Stimulated activated CD8-positive, alpha-beta memory T cell treated with anti-CD3 and anti-CD28 coated beads, Interleukin-4, amount 100 ng/mL, for 4 hours (primary cell): ENCODE measurements around the gene HNMT.
"Not testable (repeated sequence)": the region's sequence is repeated elsewhere in the genome, so short reads cannot be mapped to it uniquely, and the experiment has no call there.

Experiments
- DNase-seq, 2 donors: peaks; one replicate each; pipeline ENCODE4 v3.0.0-alpha.2; 2020; ENCODE audit warnings: low read depth in 2 of 2, low spot score in 1 of 2

HNMT gene

GRCh38 chr2:137973280-137973679, 9.0 kb downstream of the HNMT start:
- no peak for DNase-seq

DNA sequence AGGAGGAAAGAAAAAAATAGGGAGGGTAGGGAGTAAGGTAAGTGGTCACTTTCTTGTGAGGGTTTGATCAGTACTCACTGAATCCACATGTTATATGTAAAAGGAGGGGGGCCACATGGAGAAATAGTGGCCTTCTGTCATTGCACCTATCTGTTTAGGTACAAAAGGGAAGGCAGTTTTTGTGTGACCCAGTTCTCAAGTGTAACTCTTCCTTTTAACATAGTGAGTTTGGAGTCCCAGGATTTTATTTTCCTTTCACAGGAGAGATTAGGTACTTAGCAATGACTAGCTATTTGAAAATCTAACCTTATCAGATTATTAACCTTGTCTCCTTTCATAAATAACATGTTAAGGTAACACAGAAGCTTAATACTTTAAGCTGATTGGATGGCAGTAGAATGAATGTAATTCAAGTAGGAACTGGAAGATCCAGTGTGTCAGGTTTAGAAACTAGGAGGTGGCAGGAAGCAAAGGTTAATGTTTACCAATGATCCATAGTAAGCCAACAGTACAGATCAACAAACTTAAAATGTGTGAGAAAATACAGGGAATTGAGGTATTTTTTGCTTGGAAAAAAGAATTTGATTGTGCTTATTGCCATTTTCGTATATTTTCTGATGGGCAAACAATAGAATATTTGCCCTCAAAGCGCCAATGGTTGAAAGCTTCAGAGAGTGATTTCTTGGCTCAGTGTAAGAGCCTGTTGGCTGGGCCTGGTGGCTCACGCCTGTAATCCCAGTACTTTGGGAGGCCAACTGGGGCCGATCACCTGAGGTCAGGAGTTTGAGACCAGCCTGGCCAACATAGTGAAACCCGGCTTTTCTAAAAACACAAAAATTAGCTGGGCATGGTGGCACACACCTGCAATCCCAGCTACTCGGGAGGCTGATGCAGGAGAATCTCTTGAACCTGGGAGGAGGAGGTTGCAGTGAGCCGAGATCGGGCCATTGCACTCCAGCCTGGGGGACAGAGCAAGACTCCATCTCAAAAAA, 11.3 kb downstream of the HNMT start:
- no peak for DNase-seq

DNA sequence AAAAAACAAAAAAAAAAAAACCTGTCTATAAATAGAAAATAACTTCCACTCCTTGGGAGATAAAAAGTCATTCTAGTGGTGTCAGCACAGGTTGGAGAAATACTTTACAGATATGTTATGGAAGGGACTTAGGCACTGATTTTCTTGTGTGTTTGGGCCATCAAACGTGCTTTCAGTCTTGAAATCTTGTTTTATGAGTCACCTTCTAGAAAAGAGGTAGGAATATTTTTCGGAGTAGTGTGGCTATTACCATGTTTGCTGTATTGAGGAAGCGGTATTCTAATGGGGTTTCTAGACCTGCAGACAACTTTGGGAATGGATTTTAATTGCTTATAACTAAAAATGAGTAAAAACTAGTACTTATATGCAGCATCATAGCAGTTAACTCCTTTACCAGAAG, 12.0 kb downstream of the HNMT start:
- DNase-seq, result no peak

DNA sequence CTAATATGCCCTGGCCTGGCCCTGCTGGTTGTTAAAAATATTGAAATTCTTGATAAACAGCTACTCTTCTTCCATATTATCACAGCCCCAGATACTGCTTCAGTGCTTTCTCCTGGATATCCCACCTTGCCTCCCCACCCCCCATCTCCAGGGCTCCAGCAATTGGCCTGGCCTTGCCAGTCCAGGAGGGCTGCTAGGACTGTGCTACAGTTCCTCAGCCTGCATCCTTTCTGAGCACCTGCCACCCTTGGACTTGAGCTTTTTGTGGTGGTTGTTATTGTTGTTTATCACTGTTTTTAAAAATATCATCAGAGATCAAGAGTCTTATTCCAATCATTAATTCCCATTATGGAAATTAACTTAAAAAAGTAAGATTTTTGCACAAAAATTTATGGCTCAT, 13.5 kb downstream of the HNMT start:
- DNase-seq, result no peak

- DNase-seq, result no peak
These were observed 16.2 kb downstream of the HNMT start for GRCh38 chr2:137980459-137980858.

GRCh38 chr2:137981112-137981656, 16.9 kb downstream of the HNMT start:
- no peak for DNase-seq

- DNase-seq, result no peak
These were observed 19.3 kb downstream of the HNMT start for GRCh38 chr2:137983581-137983980.

DNA sequence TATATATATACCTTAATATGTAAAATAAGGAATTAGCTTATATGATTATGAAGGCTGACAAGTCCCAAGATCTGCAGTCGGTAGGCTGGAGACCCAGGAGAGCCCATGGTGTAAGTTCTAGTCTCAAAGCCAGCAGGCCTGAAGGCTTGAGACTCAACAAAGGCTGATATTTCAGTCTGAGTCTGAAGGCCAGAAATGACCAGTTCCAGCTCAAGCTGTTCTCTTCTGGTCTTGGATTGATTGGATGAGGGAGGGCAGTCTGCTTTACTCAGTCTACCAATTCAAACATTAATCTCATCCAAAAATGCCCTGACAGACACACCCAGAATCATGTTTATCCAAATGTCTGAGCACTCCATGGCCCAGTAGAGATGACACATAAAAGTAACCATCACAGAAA, 22.0 kb downstream of the HNMT start:
- no peak for DNase-seq

DNA sequence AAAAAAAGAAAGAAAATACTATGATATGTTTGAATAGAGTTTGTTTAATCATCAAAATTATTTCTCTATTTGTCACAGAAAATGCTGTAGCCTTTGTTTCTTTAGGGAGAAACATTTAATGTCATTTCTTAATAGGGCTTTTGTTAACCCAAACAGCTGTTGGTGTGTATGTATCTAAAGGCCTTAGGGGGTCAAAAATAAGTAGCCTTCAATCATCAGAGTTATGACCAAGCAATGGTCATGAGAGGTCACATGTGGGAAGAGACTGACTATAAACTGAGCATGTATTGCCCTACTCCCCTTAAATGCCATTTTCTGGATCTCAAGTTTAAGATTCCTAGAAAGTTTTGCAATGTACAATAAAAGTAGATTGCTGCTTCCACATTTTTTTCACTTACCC, 22.7 kb downstream of the HNMT start:
- DNase-seq, result no peak

- DNase-seq, result no peak
These were observed 26.8 kb downstream of the HNMT start for GRCh38 chr2:137991078-137991477.

- DNase-seq, result no peak
These were observed 27.9 kb downstream of the HNMT start for GRCh38 chr2:137992039-137992646.

DNA sequence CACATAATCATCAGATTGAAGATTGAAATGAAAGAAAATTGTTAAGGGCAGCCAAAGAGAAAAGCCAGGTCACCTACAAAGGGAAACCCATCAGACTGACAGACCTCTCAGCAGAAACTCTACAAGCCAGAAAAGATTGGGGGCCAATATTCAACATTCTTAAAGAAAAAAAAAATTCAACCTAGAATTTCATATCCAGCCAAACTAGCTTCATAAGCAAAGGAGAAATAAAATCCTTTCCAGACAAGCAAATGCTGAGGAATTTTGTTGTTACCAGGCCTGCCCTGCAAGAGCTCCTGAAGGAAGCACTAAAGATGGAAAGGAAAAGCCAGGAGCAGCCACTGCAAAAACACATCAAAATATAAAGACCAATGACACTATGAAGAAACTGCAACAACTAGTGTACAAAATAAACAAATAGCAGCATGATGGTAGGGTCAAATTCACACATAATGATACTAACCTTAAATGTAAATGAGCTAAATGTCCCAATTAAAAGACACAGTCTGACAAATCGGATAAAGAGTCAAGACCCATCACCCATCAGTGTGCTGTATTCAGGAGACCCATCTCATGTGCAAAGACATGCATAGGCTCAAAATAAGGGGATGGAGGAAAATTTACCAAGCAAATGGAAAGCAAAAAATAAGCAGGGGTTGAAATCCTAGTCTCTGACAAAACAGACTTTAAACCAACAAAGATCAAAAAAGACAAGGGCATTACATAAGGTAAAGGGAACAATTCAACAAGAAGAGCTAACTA, 29.6 kb downstream of the HNMT start:
- DNase-seq, result not testable (repeated sequence)

DNA sequence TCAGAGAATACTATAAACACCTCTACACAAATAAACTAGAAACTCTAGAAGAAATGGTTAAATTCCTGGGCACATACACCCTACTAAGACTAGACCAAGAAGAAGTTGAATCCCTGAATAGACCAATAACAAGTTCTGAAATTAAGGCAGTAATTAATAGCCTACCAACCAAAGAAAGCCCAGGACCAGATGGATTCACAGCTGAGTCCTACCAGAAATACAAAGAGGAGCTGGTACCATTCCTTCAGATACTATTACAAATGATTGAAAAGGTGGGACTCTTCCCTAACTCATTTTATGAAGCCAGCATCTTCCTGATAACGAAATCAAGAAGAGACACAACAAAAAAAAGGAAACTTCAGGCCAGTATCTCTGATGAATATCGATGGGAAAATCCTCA, 31.1 kb downstream of the HNMT start:
- not testable (repeated sequence) for DNase-seq

DNA sequence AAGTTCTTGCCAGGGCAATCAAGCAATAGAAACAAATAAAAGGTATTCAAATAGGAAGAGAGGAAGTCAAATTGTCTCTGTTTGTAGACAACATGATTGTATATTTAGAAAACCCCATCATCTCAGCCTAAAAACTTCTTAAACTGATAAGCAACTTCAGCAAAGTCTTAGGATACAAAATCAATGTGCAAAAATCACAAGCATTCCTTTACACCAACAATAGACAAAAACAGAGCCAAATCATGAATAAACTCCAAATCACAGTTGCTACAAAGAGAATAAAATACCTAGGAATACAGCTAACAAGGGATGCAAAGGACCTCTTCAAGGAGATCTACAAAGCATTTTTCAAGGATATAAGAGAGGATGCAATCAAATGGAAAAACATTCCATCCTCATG, 31.9 kb downstream of the HNMT start:
- not testable (repeated sequence) for DNase-seq

GRCh38 chr2:137997733-137998132, 33.5 kb downstream of the HNMT start:
- no peak for DNase-seq

GRCh38 chr2:137998503-137998902, 34.2 kb downstream of the HNMT start:
- no peak for DNase-seq

DNA sequence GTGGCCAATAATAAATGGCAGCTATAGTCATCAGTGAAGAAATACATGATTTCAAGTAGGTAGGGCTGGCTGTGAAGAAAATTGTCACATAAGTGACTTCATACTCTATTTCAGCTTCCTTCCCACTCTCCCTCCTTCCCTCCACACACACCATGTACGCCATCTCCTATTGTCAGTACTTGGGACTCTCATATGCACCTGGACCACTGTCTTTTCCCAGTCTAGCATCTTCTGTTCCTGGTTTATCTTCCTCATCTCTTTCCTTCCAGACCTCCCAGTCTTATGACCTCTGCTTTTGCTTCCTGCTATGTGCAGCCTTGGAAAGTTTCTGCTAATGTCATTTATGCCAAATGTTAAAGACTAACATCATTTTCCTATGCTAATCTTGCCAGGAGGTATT, 35.0 kb downstream of the HNMT start:
- no peak for DNase-seq

- no peak for DNase-seq
These were observed 35.7 kb downstream of the HNMT start for GRCh38 chr2:138000009-138000408.

- no peak for DNase-seq
These were observed 36.5 kb downstream of the HNMT start for GRCh38 chr2:138000796-138001195.

- no peak for DNase-seq
These were observed 39.1 kb downstream of the HNMT start for GRCh38 chr2:138003411-138003810.

DNA sequence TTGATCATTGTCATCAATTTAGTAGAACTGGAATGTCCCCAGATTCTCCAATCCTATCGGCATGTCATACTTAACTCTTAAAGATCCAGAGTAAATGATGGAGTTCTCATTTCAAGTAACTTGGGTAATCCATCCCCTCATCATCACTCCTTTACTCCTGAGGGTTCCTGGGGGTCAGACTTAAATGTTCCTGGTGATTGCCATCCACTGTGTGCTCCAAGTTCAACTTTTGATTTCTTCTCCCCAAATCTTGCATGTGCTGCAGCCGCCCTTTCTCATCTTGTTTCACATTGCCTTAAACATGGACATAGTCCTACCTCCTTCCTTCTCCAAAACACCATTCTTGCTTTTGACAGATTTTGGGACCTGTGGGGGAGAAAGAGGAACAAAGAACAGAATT, 43.2 kb downstream of the HNMT start:
- DNase-seq, result no peak
